Fibroblast of lung (primary cell): ENCODE data around the gene PNRC1. TPM values are rescaled to one million over a fixed set of nuclear protein-coding genes. Genes with fewer than 3 reads are reported as not detected.

Experiments used
- DNase-seq, 2 donors: peaks; one replicate each; pipeline versions ENCODE4 v3.0.0 to v3.0.0-alpha.2; 2010; ENCODE audit warnings: low read depth in 2 of 2
- H2AFZ ChIP-seq: 2 replicates; pipeline ENCODE4 v1.5.1; 2012; ENCODE audit warnings: low read length, control low read depth, inconsistent platforms
- H3K27ac ChIP-seq: 2 replicates; pipeline ENCODE4 v1.5.1; 2011; ENCODE audit warnings: low read length, control low read depth; ENCODE audit not compliant: insufficient read depth
- H3K27me3 ChIP-seq: 2 replicates; pipeline ENCODE4 v1.5.1; 2011; ENCODE audit warnings: mild to moderate bottlenecking, low read length; ENCODE audit not compliant: control insufficient read depth, insufficient read depth
- H3K36me3 ChIP-seq: 2 replicates; pipeline ENCODE4 v1.5.1; 2011; ENCODE audit warnings: low read length; ENCODE audit not compliant: control insufficient read depth, insufficient read depth
- H3K4me1 ChIP-seq: 2 replicates; pipeline ENCODE4 v1.5.1; 2011; ENCODE audit warnings: low read length; ENCODE audit not compliant: control insufficient read depth, insufficient read depth; ENCODE audit errors: extremely low read depth
- H3K4me2 ChIP-seq: 2 replicates; pipeline ENCODE4 v1.5.1; 2011; ENCODE audit warnings: low read length, control low read depth; ENCODE audit not compliant: insufficient read depth; ENCODE audit errors: extremely low read depth
- H3K4me3 ChIP-seq, 4 experiments: fragments of 200-600 bp in 1 of 4; sonication (generic) in 1 of 4; replicated peaks in 1 of 4; 2 replicates each; pipeline ENCODE4 v1.5.1; 2011 to 2016; ENCODE audit warnings: low read length in 4 of 4, low read depth in 3 of 4, mild to moderate bottlenecking in 3 of 4, control low read depth in 2 of 4, inconsistent platforms in 1 of 4, mixed read lengths in 1 of 4; ENCODE audit not compliant: insufficient read depth in 1 of 4; ENCODE audit errors: control extremely low read depth in 1 of 4
- H3K79me2 ChIP-seq: 2 replicates; pipeline ENCODE4 v1.5.1; 2012; ENCODE audit warnings: mild to moderate bottlenecking, low read length, inconsistent platforms; ENCODE audit not compliant: control insufficient read depth, insufficient read depth
- H3K9ac ChIP-seq: 2 replicates; pipeline ENCODE4 v1.5.1; 2011; ENCODE audit warnings: mild to moderate bottlenecking, low read length, control low read depth; ENCODE audit not compliant: insufficient read depth
- H3K9me3 ChIP-seq: 2 replicates; pipeline ENCODE4 v1.5.1; 2012; ENCODE audit warnings: low read depth, low read length; ENCODE audit not compliant: control insufficient read depth, insufficient read depth
- H4K20me1 ChIP-seq: 2 replicates; pipeline ENCODE4 v1.5.1; 2011; ENCODE audit warnings: low read length; ENCODE audit not compliant: control insufficient read depth, insufficient read depth; ENCODE audit errors: extremely low read depth
- CTCF ChIP-seq, 2 donors: IDR thresholded peaks in 1 of 2; conservative IDR thresholded peaks in 1 of 2; 1 replicate in 1 of 2; 2 replicates in 1 of 2; pipeline ENCODE4 v1.5.1; 2011 to 2012; ENCODE audit warnings: low read length in 2 of 2, control low read depth in 1 of 2, inconsistent platforms in 1 of 2, low read depth in 1 of 2, mild to moderate bottlenecking in 1 of 2
- EZH2 ChIP-seq: IDR thresholded peaks from 2 replicates; pipeline ENCODE4 v1.5.1; 2012; ENCODE audit warnings: low read length, control low read depth, mild to moderate bottlenecking; ENCODE audit errors: missing control alignments
- polyA plus RNA-seq, 2 donors: library from polyadenylated mRNA; depleted of rRNA in 1 of 2; stranded (reverse) in 1 of 2; unstranded in 1 of 2; fragments of >200 nt; gene quantifications; 2 replicates each; pipeline ENCODE4 v1.2.1, GENCODE V29; 2011 to 2012; ENCODE audit warnings: missing spikeins in 1 of 2
- total RNA-seq: library from RNA; depleted of rRNA; stranded (reverse); fragments of >200 nt; gene quantifications from 2 replicates; pipeline ENCODE4 v1.2.1, GENCODE V29; 2014

Gene PNRC1
- total and polyA plus RNA-seq, 2 donors (not counting 1 experiment from before 2014, with no cell fraction given): 14.9 to 65.1 TPM

- DNase-seq: no peak
- no peak overlapping the region for H2AFZ ChIP-seq
- H3K9me3 ChIP-seq: no peaks in the 10 kb centered on the region
- H3K9ac ChIP-seq: no peak overlapping the region
- no peaks in the 10 kb centered on the region for H3K36me3 ChIP-seq
- H3K4me1 ChIP-seq: no peaks in the 10 kb centered on the region
- H3K79me2 ChIP-seq: no peaks in the 10 kb centered on the region
- no peaks in the 10 kb centered on the region for H3K27me3 ChIP-seq
- no peak overlapping the region for H3K4me2 ChIP-seq
- H3K4me3 ChIP-seq: no peak overlapping the region
- H3K27ac ChIP-seq: no peak overlapping the region
- H4K20me1 ChIP-seq: no peaks in the 10 kb centered on the region
- TF ChIP-seq EZH2: no peak
- no peak for TF ChIP-seq CTCF (conservative IDR thresholded peaks at IDR 0.05 in 1 of 2, IDR thresholded peaks at IDR 0.05 in 1 of 2; ENCODE audit: low read depth in 1 of 2, low read length in 2 of 2)
Observed at GRCh38 chr6:89042664-89043063, 37.9 kb upstream of the PNRC1 start.

GRCh38 chr6:89044328-89045010 lies 36.1 kb upstream of the PNRC1 start:
- H3K27me3 ChIP-seq: no peaks in the 10 kb centered on the region
- no peak overlapping the region for H3K4me3 ChIP-seq
- no peak overlapping the region for H2AFZ ChIP-seq
- no peak overlapping the region for H3K27ac ChIP-seq
- no peak for TF ChIP-seq CTCF (conservative IDR thresholded peaks at IDR 0.05 in 1 of 2, IDR thresholded peaks at IDR 0.05 in 1 of 2; ENCODE audit: low read depth in 1 of 2, low read length in 2 of 2)
- no peak for TF ChIP-seq EZH2
- DNase-seq: no peak
- no peak overlapping the region for H3K9ac ChIP-seq
- no peaks in the 10 kb centered on the region for H3K36me3 ChIP-seq
- no peaks in the 10 kb centered on the region for H4K20me1 ChIP-seq
- no peaks in the 10 kb centered on the region for H3K4me1 ChIP-seq
- no peaks in the 10 kb centered on the region for H3K79me2 ChIP-seq
- H3K9me3 ChIP-seq: no peaks in the 10 kb centered on the region
- no peak overlapping the region for H3K4me2 ChIP-seq

GRCh38 chr6:89045011-89045387 lies 35.6 kb upstream of the PNRC1 start:
- Histone ChIP-seq H4K20me1 (no peaks in the 10 kb centered on the region), H3K4me1 (no peaks in the 10 kb centered on the region), H3K27ac (no peak overlapping the region), H3K4me2 (no peak overlapping the region), H3K9me3 (no peaks in the 10 kb centered on the region), H3K27me3 (no peaks in the 10 kb centered on the region), H3K79me2 (no peaks in the 10 kb centered on the region), H3K4me3 (no peak overlapping the region), H3K36me3 (no peaks in the 10 kb centered on the region), H2AFZ (no peak overlapping the region), H3K9ac (no peak overlapping the region)
- TF ChIP-seq CTCF (conservative IDR thresholded peaks at IDR 0.05 in 1 of 2, IDR thresholded peaks at IDR 0.05 in 1 of 2; ENCODE audit: low read depth in 1 of 2, low read length in 2 of 2) (no peak), EZH2 (no peak)
- no peak for DNase-seq
